Rectal smooth muscle tissue (tissue), 1 donor: ENCODE measurements around the gene NPC2.
"Not testable (repeated sequence)": the region's sequence is repeated elsewhere in the genome, so short reads cannot be mapped to it uniquely, and the experiment has no call there.

Experiments
- H3K27ac ChIP-seq: one replicate; pipeline ENCODE4 v1.7.0; 2013; ENCODE audit warnings: low read depth, low read length, inconsistent platforms
- H3K27me3 ChIP-seq: one replicate; pipeline ENCODE4 v1.7.0; 2013; ENCODE audit warnings: low read length; ENCODE audit not compliant: control insufficient read depth, insufficient read depth
- H3K36me3 ChIP-seq: one replicate; pipeline ENCODE4 v1.7.0; 2013; ENCODE audit warnings: low read length; ENCODE audit not compliant: control insufficient read depth, insufficient read depth
- H3K4me1 ChIP-seq: one replicate; pipeline ENCODE4 v1.7.0; 2013; ENCODE audit warnings: low read length; ENCODE audit not compliant: control insufficient read depth, insufficient read depth
- H3K4me3 ChIP-seq: one replicate; pipeline ENCODE4 v1.7.0; 2013; ENCODE audit warnings: low read length
- H3K9ac ChIP-seq: one replicate; pipeline ENCODE4 v1.7.0; 2013; ENCODE audit warnings: low read length

NPC2 gene

DNA sequence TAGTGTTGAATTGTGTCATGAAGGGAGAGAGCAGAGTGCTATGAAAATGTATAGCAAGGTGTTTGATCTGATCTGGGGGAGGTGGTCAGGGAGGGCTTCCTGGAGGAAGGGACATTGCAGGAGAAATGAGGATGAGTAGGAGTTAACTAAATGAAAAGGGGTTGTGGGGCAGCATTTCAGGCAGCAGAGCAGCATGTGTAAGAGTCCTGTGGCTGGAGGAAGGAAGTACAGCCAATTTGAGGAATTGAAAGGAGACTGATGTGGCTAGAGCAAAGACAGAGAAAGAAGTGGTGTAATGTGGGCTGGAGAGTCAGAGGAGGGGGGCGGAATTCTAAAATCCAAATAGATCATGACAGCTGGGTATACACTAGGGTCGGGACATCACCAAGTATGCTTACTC is 20.5 kb downstream of the NPC2 start:
- Histone ChIP-seq H3K9ac (no peak overlapping the region), H3K4me1 (no peaks in the 10 kb centered on the region), H3K36me3 (peaks cover 6% of the 10 kb centered on the region), H3K4me3 (no peak overlapping the region), H3K27ac (no peak overlapping the region), H3K27me3 (no peaks in the 10 kb centered on the region)

- Histone ChIP-seq H3K9ac (no peak overlapping the region), H3K27ac (no peak overlapping the region), H3K4me3 (no peak overlapping the region), H3K4me1 (no peaks in the 10 kb centered on the region), H3K36me3 (peaks cover 6% of the 10 kb centered on the region), H3K27me3 (no peaks in the 10 kb centered on the region)
Measured at GRCh38 chr14:74469548-74470518, 23.3 kb downstream of the NPC2 start.

DNA sequence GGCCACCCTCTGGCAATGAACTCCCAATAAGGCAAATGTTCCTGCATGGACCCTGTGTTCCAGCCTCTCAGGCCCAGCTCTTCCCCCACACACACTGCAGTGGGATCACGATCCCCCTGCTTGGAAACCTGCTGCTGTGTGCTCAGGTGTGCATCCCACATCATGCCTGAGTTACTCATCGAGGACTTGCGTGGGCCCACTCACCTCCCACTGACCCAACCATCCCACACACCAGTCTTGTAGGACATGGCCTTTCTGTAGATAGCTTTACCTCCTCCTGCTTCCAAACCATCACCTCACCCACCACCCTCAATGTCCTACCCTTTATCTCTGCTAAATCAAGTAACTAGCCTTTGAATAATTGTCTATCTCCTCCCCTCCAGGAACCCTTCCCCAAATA is 24.6 kb downstream of the NPC2 start:
- H3K4me3 ChIP-seq = no peak overlapping the region
- H3K9ac ChIP-seq = no peak overlapping the region
- no peak overlapping the region for H3K27ac ChIP-seq
- no peaks in the 10 kb centered on the region for H3K27me3 ChIP-seq
- no peaks in the 10 kb centered on the region for H3K36me3 ChIP-seq
- H3K4me1 ChIP-seq = no peaks in the 10 kb centered on the region

DNA sequence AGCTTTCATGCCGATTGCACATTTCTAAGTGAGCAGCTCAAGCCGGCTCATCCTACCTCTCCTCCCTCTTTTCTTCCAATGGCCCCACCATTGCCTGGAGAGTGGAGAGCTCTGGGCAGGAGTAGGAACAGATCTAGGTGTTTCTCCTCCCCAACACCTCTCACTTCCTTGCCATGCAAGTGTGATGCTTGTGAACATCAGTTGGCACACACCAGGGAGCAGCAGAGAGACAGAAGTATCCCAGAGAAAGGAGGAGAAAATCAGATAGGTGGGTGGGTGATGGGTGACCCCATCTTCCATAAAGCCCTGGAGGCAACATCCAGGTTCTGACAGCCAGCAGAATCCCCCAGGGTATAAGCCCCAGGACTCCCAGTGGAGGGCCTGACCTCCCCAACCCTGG is 27.8 kb downstream of the NPC2 start:
- no peak overlapping the region for H3K27ac ChIP-seq
- H3K36me3 ChIP-seq = no peaks in the 10 kb centered on the region
- H3K4me1 ChIP-seq = no peaks in the 10 kb centered on the region
- no peaks in the 10 kb centered on the region for H3K27me3 ChIP-seq
- H3K4me3 ChIP-seq = no peak overlapping the region
- no peak overlapping the region for H3K9ac ChIP-seq

GRCh38 chr14:74464785-74465184 is 28.3 kb downstream of the NPC2 start:
- H3K9ac ChIP-seq = no peak overlapping the region
- H3K4me1 ChIP-seq = no peaks in the 10 kb centered on the region
- H3K27ac ChIP-seq = no peak overlapping the region
- H3K27me3 ChIP-seq = no peaks in the 10 kb centered on the region
- H3K36me3 ChIP-seq = no peaks in the 10 kb centered on the region
- H3K4me3 ChIP-seq = no peak overlapping the region

DNA sequence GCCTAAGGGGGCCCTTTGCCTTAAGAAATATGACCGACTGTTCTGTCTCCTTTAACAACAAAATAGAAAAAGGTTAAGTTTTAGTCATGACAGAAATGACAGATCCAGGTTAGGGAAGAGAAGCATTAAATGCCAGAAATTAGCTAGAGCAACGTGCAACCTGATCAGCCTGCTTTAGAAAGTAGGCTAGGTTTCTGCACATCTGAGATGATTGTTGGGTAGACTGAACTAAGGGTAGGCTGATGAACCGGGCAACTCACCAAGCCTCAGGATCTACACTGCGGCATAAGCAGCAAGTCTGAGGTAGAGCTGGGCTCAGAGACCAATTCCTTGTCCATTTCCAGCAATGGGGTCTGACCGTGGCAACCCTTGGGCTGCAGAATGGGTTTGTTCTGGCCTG is 29.4 kb downstream of the NPC2 start:
- no peaks in the 10 kb centered on the region for H3K36me3 ChIP-seq
- no peak overlapping the region for H3K27ac ChIP-seq
- no peaks in the 10 kb centered on the region for H3K27me3 ChIP-seq
- H3K9ac ChIP-seq = no peak overlapping the region
- H3K4me1 ChIP-seq = no peaks in the 10 kb centered on the region
- no peak overlapping the region for H3K4me3 ChIP-seq

- Histone ChIP-seq H3K9ac (no peak overlapping the region), H3K27ac (no peak overlapping the region), H3K4me1 (no peaks in the 10 kb centered on the region), H3K36me3 (no peaks in the 10 kb centered on the region), H3K27me3 (no peaks in the 10 kb centered on the region), H3K4me3 (no peak overlapping the region)
Measured at GRCh38 chr14:74462993-74463392, 30.1 kb downstream of the NPC2 start.

- no peak overlapping the region for H3K27ac ChIP-seq
- no peak overlapping the region for H3K4me3 ChIP-seq
- no peaks in the 10 kb centered on the region for H3K36me3 ChIP-seq
- no peaks in the 10 kb centered on the region for H3K4me1 ChIP-seq
- no peak overlapping the region for H3K9ac ChIP-seq
- H3K27me3 ChIP-seq = no peaks in the 10 kb centered on the region
Measured at GRCh38 chr14:74459976-74460375, 33.1 kb downstream of the NPC2 start.

DNA sequence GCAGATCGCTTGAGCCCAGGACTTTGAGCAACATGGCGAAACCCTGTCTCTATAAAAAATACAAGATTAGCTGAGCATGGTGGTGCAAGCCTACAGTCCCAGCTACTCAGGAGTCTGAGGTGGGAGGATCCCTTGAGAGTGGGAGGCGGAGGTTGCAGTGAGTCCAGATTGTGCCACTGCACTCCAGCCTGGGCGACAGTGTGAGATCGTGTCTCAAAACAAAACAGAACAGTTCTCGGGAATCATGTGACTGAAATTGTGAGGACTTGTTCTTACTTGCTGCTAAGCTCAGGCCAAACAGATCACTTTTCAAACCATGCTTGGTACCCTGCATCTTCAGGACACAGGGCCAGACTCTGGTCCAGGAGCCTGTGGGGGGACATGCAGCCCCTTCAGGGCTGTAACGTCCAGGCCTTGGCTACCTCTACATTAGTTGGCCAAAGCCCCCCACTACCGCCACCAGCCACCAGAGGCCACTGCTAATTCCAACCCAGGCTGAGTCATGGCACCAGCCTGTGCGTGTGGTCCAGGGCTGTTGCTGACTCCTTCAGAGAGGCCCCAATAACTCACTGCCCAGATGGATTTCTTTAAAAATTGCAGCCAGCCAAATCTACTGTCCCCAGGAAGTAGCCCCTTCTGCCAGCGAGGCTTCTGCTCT is 33.7 kb downstream of the NPC2 start:
- Histone ChIP-seq H3K27ac (no peak overlapping the region), H3K9ac (no peak overlapping the region), H3K27me3 (no peaks in the 10 kb centered on the region), H3K4me3 (no peak overlapping the region), H3K36me3 (no peaks in the 10 kb centered on the region), H3K4me1 (no peaks in the 10 kb centered on the region)

DNA sequence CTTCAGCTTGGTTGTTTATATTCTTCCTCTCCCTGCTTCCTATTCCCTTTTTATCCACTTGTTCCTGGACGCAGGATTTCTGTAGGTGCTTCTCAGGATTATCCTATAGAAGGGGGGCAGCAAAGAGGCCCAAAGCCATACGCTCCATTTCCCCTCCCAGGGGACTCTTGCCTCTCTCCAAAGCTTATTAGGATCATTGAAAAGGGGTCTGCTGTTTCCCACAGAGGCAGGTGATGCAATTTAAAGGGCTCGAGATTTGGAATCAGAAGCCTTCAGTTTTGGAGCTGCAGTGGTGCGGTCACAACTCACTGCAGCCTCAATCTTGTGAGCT is 35.6 kb downstream of the NPC2 start:
- Histone ChIP-seq H3K4me1 (no peaks in the 10 kb centered on the region), H3K36me3 (no peaks in the 10 kb centered on the region), H3K27me3 (no peaks in the 10 kb centered on the region), H3K27ac (no peak overlapping the region), H3K9ac (no peak overlapping the region), H3K4me3 (no peak overlapping the region)

DNA sequence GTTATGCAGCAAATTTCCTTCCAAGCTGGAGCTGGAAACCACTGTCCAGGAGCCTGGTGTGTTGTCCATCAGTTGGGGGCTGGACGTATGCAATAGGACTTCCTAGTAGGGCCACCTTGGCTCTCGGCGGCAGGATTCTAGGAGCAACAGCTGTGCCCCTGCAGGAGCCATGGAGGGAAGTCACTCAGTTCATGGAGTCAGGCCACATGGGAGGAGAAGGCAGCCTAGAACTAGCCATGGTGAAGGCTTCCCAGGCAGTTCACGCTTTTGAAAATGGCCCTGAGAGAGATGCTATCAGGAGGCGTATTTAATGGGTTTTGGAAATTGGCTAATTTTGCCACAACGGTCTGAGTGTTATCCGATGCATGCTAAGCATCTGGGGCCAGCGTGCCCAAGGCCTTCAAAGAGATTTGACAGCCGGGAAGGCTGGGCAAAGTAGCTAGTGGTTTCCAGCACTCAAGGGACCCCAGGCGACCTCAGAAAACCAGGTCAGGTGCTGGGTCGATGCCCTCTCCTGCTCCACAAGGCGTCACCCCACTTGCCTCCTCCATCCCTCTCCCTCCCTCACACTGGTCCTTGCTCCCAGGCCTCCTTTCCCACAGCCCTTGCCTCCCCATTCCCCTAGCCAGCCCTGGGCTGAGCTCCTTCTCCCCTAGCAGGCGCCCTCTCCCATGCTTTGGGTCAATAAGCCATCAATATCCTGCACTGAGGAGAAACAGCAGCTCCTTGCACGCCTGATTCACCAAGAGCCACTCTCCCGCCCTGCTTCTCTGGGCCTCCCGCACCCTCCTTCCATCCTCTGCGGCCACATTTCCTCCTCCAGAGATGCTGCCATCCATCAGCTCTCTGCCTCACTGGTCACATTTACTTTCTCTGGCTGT is 36.2 kb downstream of the NPC2 start:
- no peaks in the 10 kb centered on the region for H3K36me3 ChIP-seq
- no peak overlapping the region for H3K27ac ChIP-seq
- H3K27me3 ChIP-seq = no peaks in the 10 kb centered on the region
- H3K4me3 ChIP-seq = no peak overlapping the region
- H3K4me1 ChIP-seq = no peaks in the 10 kb centered on the region
- no peak overlapping the region for H3K9ac ChIP-seq

- not testable (repeated sequence) for H3K27ac ChIP-seq, H3K4me1 ChIP-seq, H3K27me3 ChIP-seq, H3K9ac ChIP-seq, H3K36me3 ChIP-seq, H3K4me3 ChIP-seq
Measured at GRCh38 chr14:74454397-74454796, 38.7 kb downstream of the NPC2 start.
